GM21423 (cell line): ENCODE data around the gene FOXA1.

Source experiments
- ATAC-seq: cut with Tn5 transposase; IDR thresholded peaks from one replicate; pipeline ENCODE4 v1.9.1; 2021; ENCODE audit warnings: mild to moderate bottlenecking, moderate library complexity; ENCODE audit not compliant: unreplicated experiment

FOXA1 gene

DNA sequence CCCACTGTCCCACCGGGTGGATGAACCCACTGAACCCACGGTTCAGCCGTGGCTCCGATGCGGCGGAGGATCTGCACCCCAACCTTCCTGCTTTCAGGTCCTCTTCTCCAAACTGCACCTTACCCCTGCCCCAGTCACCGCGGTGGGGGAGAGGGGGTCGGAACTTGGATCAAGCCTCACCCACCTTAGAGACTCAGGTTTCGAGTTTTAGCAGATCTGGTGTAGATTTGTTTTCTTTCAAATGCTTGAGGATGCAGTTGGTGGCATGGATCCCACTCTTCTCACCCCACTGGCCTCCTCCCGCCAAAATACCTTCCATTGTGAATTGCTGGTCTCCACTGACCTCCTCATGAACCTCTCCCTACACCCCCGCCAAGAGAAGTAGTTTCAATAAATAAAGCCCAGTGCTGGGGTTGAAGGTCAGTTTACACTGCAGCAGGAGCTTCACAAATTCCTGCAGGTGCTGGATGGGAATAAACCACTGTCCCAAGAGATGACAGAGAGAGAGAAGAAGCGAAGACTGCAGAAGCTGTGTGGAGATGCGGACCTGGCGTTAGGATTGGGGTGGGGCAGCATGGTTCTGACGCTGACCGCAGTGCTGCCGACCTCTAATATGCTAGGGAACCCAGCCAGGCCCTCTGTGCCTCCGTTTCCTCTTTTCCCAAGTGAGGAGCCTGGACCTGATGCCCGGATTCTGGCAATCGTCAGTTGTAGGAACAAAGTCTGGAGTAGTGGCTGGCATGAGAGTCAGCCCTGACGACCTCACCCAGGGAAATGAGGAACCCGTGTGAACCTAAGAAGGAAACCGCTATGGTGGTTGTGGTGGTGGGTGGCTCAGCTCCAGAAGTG, 7.8 kb upstream of the FOXA1 start:
- ATAC-seq = no peak

DNA sequence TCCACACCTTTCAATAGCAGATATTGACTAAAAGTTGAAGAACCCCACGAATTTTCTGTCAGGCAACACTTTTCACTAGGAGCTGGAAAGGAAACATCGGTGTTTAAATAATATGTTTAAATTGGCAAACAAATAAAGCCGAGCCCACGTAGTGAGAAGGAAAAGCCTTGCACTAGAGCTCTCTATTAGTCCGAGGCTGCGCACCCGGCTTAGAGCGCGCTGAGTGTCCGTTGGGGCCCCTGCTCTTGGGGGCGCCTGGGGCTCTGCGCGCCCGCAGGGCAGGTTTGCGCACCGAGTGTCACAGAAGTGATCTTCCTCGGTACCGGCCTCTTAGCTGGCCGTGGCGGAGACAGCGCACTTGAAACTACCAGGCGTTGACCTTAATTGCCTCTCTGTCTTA, 6.8 kb upstream of the FOXA1 start:
- no peak for ATAC-seq

DNA sequence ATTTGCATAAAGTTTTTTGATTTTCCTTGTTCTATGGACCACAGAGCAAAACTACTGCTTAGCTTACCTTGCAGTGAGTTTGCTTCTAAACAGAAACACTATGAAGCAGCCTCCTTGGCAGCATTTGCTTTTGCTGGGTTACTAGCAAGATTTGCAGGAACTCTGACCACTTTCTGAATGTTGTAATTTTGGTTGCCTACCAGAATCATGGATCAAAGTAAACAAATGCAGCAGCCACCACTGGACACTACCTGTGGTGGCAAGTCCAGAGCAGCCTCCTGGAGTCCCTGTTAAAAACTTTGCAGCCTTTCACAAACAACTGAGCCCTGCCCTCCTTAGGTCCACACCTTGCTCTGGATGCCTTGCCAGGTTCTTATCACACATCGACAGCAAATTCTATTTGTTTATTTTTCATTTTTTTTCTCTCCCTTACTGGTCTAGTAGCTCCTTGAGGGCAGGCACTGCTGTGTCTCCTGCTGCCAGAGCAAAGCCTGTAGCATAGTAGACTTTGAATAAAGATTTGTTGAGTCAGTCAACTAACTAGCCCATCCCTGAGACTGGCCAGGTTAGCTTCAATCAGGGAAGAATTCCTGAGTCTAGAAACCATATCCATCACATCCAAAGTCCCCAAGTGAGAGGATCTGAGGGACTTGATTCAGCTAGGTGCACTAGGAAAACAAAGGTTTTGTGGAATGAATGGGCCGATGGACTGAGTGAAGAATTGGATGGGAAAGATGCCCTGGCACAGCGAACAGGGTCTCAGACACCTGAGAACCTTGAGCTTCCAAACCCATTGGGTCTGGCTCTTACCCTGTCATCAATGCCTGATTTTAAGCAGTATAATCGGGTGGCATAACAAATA, 6.1 kb upstream of the FOXA1 start:
- ATAC-seq = no peak

DNA sequence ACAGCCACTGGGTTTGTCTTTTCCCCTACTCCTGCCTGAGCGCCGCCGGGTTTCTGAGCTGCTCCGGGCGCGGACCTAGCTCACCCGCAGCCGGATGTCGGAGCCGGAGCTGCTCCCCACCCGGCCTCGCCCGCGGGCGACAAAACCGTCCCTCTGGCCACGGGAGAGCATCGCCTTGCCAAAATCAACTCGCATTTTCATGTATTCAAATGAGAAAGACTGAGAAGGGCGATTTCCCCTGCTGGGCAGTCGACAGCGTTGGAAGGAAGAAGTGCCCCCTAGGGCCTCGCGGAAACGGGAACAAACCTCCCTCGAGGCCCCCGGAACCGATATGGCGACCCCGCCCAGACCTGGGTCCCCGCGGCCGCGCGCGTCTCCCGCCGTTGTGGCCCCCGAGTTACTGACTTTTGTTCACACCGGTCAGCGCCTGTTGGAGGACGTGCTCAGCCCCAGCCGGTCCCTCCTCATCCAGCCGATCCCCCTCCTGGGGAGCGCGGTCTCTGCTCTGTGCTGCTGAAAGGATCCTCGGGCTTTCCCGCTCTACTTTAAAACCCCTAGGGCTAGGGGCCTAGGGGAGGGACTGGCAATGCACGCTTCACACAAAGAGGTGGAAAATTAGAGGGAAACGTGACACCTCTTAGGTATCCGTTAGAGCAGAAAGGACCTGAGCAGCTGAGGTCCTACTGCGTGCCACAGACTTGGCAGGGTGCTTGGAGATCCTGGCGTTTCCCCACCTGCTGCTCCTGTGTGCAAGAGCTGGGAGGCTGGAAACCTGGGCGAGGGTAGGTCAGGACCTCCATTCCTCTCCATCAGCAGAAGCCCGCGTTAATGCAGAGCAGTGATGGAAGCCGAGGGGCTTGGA, 4.7 kb upstream of the FOXA1 start:
- no peak for ATAC-seq

DNA sequence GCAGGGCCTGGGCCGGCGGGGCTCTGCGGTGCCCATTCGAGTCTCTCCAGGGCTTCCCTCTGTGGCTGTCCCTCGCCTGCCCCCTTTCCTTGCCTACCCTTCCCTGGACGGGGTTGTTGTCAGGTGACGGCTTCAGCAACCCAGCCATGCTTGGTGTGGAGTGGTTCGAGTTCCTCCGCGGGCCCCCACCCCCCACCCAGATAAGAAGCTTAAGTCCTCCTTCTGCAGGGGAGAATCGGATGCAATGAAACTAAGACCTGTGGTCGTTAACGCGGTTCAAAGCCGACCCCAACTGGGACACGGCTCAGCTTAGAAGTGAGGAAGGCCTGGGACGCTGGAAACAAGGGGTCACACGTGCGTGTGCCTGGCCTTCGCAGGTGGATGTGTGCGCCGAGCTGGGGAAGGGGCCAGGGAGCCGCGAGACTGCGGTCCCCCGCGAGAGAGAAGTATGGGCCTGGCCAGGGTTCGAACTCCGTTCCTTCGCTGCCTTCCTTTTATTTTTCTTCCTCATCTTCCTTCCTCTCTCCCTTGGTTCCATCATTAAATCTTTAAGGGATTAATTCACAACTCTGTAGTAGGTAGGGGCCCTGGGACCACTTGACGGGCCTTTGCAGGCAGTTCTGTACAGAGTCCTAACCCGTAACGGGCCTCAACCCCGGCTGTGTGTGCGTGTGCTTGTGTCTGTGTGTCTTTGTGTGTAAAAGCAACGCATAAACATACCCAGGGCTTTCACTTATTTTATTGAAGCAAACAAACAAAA, 3.9 kb upstream of the FOXA1 start:
- ATAC-seq = no peak

DNA sequence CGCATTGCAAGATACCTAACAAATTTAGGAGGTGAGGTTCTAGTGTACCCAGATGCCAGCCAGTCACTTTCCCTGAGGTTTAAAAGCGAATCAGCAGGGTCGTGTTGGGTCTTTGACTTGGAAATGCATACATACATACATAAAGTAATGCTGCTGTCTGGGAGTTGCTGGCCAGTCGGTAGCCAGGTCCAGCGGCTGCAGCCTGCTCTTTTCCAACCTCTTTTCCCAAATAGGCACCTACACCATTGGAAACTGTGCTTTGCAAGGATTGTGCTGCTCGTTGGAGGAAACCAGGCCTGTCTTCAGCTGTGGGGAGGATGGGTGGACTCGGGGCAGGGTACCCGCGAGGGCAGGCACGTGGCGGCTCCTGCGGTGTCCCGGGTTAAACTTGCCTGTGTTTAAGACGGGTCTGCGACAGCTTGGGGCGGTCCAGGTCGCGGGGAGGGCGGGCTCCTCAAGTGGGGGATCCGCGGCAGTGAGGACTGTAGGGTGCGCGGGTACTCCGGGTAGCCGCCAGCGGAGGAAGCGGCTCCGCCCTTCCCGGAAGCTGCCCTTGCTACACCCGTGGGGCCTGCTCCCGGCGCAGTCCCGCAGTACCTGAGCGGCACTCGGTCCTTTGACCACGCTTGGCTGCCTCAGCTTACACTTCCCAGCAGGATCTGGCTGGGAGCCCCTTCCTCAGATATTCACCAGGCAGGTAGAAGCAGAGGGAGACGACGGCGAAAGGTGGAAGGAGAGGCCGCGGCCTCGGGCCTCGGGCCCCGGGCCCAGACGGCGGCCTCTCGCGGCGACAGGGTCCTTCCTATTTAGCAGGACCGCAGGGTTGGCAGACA, 3.1 kb upstream of the FOXA1 start:
- ATAC-seq = no peak

DNA sequence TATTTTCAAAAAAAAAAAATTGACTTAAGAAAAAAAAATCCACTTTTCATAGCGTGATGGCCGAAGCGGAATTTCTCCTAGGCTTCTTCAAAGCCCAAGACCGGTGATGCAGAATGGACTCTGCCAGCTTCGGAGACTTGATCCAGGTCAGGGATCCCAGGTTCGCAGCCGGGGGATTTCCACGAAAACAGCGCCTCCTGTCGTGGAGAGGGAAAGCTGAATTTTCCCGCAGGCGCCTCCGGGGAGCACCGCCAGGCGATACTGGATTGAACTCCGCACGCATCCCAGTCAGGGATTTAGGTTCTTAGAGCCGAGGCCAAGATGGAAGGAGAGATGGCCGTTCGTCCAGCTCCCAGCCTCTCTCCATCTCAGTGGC, 2.5 kb upstream of the FOXA1 start:
- no peak for ATAC-seq

DNA sequence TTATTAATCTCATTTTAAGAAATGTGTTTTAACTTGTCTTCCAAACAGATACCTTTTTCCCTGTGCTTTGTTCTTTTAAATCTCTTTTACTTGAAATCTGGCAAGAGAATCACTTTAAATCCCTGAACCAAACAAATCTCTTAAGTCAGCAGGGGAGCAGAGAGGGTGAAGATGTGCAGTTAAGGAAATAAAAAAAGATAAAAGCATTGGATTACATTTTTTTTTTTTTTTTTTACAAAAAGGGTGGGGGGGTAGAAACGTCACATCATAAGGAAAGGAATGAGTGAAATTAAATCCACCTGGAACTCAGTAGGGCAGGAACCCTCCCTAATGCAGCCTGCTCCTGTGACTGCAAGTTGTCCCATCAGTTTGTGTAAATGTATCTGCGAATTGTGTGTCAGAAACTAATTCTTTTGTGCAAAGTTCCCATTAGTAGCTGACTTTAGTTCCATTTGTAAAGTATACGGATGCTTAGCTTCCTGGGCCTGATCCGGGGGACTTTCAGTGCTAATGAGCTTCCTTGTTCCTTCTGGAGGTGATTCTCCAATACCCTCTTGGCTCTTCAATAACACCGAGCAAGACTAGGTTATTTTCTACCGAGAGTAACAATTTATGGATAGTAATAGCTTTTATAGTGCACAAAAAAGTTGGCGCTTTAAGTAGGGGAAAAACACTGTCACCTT, 1.9 kb upstream of the FOXA1 start:
- no peak for ATAC-seq

DNA sequence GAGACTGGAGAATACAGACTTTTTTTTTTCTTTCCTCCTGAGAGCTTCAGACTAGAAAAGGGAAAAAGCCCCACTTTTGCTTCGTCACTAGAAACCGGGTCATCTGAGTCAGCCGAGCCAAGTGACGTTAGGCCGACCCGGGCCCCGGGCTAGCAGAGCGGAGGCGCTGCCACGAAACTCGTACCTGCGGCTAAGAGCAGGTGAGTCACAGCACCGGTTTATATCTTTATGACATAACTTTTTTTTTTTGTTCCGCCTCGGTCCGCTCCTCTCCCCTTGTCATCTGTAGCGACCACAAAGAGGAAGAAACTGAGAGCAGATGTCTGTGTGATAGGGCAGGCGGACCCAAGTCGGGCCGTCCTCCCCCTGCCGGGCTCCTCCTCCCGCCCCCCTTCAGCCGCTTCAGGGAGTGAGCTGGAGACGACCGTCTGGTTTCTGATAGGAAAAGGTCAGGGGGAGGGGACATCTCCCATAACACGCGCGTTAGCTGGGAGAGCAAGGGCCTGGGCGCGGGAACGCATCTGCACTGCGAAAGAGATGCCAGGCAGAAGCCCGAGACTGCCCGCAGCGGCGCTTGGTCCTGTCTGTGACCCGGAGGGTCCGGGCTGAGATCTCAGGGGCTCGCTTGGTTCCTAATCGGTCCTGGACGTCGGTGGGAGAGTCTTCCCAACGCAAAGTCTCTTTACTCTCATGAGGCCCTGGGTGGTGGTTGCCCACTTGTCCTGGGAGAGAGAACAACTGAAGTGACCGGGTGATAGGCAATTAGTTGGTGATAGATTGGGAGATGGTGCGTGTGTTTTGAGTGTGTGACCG, 966 bp upstream of the FOXA1 start:
- peak; percentile 73 for ATAC-seq

DNA sequence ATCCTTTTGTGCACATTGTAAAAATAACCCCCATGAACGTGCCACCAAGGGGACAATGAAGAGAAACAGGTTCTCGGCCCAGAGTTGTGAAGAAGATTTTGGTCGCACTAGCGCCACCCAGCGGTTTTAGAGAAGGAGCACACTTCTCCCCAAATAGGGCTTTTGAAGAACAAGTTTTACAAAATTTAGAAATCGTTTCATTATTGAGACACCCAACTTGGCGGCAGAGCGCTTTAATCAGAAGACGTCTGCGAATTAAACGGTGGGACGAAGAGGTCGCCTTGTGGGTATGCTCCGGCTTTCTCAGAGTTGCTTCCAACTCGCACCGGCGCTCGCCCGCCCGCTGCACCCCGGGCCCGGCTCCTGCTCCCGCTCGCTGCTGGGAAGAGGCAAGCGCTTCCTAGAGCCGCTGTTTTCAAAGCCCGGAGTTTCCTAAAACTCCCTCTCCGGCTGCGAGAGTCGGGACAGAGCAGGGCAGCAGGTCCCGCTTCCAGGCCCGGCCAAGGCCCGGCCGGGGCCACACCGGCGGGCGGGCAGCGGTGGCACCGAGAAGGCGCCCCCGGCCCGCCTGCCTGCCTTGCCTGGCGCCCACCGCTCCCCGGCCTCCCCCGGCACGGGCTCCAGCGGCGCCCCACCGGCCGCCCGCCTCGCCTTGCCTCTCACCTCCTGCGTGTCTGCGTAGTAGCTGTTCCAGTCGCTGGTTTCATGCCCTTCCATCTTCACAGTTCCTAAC, 645 bp downstream of the FOXA1 start:
- no peak for ATAC-seq

DNA sequence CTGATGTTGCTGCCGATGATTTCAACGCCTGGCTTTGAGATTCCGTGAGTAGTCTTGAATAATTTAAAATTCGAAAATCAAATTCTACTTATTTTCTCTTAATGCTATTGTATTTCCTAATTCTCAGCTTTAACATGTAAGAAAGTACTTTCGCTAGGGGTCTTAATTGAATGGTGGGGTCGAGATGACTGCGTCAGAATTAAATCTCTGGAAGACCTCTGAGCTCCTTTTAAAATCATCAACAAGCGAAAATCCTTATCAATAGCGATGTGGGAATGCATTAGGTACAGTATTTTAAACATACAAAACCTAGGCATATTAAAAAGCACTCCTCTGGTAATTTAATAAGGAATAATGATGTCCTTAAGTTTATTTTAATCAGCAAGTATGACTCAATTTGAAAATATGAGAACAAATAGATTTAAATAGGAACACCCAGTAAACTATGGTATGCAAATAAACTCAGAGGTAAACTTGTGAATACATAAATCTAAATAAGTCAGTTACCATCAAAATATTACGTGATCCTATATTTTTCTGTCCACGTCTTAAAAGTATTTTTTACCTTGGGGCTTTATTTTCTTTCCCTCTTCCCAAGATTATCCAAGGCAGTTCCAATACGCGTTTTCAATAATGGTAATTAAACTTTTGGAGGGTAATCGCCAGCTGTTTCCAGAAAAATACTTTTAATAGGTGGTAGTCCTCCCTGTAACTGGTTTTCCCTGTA, 1.4 kb downstream of the FOXA1 start:
- ATAC-seq = no peak

DNA sequence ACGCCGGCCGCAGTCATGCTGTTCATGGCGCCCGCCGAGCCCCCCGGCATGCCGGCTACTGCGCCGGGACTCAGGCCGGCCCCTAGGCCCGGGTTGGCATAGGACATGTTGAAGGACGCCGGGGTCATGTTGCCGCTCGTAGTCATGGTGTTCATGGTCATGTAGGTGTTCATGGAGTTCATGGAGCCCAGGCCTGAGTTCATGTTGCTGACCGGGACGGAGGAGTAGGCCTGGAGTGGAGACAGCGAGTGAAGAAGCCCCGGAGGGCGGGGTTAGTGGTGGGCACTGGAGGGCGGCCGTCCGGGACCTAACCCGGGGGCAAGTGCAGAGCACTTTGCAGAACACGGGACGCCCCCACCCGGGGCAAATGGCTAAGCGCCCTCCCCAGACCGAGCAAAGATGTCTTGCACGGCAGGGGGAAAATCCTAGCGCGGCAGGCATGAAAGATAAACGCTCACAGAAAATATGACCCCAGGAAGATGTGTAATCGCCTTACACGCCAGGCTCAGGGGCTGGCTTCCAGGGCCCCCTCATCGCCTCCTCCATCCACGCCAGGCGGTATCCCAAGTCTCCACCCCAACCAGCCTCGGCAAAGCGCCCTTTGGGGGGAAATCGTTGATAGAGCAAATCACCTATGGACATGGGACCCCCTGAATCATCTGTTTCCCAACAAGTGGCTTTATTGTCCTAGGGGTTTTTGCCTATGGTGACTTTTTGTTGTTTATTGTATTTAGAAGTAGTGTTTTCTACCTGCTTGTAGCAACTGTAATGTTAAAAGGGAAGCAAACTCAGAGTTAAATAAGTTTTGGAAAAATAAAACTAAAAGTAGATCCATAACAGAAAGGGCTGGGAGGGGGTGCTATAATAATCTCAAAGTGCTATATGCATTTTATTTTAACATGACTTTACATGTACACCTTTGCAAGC, 2.3 kb downstream of the FOXA1 start:
- ATAC-seq = no peak

DNA sequence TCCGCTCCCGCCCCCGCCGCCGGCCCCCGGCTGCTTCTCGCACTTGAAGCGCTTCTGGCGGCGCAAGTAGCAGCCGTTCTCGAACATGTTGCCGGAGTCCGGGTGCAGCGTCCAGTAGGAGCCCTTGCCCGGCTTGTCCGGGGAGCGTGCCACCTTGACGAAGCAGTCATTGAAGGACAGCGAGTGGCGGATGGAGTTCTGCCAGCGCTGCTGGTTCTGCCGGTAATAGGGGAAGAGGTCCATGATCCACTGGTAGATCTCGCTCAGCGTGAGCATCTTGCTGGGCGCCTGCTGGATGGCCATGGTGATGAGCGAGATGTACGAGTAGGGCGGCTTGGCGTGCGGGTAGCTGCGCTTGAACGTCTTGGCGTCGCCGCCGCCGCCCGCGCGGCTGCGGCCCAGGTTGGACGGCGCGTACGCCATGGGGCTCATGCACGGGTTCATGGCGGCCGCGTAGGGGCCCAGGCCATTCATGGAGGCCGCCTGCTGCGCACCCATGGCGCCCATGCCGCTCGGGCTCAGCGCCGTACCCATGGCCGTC, 3.0 kb downstream of the FOXA1 start:
- no peak for ATAC-seq

DNA sequence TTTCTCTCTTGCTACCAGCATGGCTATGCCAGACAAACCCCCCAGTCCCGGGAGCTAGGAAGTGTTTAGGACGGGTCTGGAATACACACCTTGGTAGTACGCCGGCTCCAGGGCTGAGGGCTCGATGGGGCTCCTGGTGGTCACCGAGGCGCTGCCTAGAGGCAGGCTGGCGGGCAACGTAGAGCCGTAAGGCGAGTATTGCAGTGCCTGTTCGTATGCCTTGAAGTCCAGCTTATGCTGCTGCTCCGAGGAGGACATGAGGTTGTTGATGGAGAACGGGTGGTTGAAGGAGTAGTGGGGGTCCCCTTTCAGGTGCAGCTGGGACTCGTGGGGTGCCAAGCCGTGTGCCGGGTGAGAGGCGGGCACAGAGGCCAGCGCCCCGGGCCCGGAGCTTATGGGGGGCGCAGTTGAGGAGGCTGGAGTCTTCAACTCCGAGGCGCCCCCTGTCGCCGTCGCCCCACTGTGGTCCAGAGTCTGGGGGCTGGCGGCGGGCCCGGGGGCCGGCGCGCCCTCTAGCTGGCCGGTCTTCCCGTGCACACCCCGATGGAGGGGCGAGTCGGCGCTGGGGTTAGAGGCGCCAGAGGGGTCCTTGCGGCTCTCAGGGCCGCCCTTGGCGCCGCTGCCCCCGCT, 3.6 kb downstream of the FOXA1 start:
- no peak for ATAC-seq
